Activated B cell treated with CpG ODN at 0.5 μM for 24 hours (primary cell): ENCODE measurements around the gene ABHD13. TPM values are rescaled to one million over a fixed set of nuclear protein-coding genes. Genes with fewer than 3 reads are reported as not detected.

Source experiments
- ATAC-seq: fragments of 200-7000 bp; cut with Tn5 transposase; one replicate; pipeline ENCODE4 v1.10.0; 2021; ENCODE audit warnings: low read depth, mild to moderate bottlenecking, moderate library complexity
- CTCF ChIA-PET: fragments of 350-600 bp; sonication (Branson Sonifier 250); formaldehyde crosslinking; loops from one replicate; lab custom pipeline; 2021; ENCODE audit warnings: antibody characterized with exemption; lab: Charles Lee
- POLR2A ChIA-PET: fragments of 350-600 bp; sonication (Branson Sonifier 250); formaldehyde crosslinking; loops from one replicate; lab custom pipeline; 2021; ENCODE audit warnings: antibody characterized with exemption; lab: Charles Lee
- DNase-seq: peaks from one replicate; pipeline ENCODE4 v3.0.0; 2022
- H3K27ac Mint-ChIP-seq: one replicate; pipeline ENCODE4 v1.8.0; 2020; ENCODE audit warnings: mixed read lengths
- H3K27me3 Mint-ChIP-seq: one replicate; pipeline ENCODE4 v1.8.0; 2021; ENCODE audit warnings: mixed read lengths
- H3K36me3 Mint-ChIP-seq: one replicate; pipeline ENCODE4 v1.8.0; 2021; ENCODE audit warnings: low read depth, mixed read lengths
- H3K4me1 Mint-ChIP-seq: one replicate; pipeline ENCODE4 v1.8.0; 2021; ENCODE audit warnings: mixed read lengths
- H3K4me3 Mint-ChIP-seq: one replicate; pipeline ENCODE4 v1.8.0; 2020; ENCODE audit warnings: mild to moderate bottlenecking, mixed read lengths
- H3K9me3 Mint-ChIP-seq: one replicate; pipeline ENCODE4 v1.8.0; 2020; ENCODE audit warnings: mixed read lengths
- CTCF ChIP-seq: fragments of 200-600 bp; IDR thresholded peaks from one replicate; pipeline ENCODE4 v1.8.0; 2022; ENCODE audit warnings: antibody characterized with exemption, mild to moderate bottlenecking
- intact Hi-C: fragments of 100-400 bp; cut with micrococcal nuclease; formaldehyde crosslinking; loops from one replicate; pipeline ENCODE4 v1.15.1; 2024
- total RNA-seq: library from RNA; stranded (reverse); gene quantifications from 2 replicates; pipeline ENCODE4 v1.2.3, GENCODE V29; 2022

The ABHD13 gene
- total RNA-seq, 1 donor from 2014 or later, result 10.9 TPM

- DNase-seq, result no peak
- no peaks in the 10 kb centered on the region for H3K27me3 Mint-ChIP-seq
- ChIA-PET CTCF (interaction anchor here (2.0 kb wide), 1 partner anchor 27 kb away, joined by 5 read pairs; no protein-coding TSS in a partner anchor), POLR2A (no interaction called here)
- peaks cover 29% of the 10 kb centered on the region for H3K4me1 Mint-ChIP-seq
- no peaks in the 10 kb centered on the region for H3K9me3 Mint-ChIP-seq
- no peaks in the 10 kb centered on the region for H3K36me3 Mint-ChIP-seq
- ATAC-seq, result no peak
- H3K27ac Mint-ChIP-seq, result no peak overlapping the region
- intact Hi-C loops, result no loop called here
- TF ChIP-seq CTCF, result no peak
- no peak overlapping the region for H3K4me3 Mint-ChIP-seq
These were observed 35.5 kb upstream of the ABHD13 start for GRCh38 chr13:108182652-108183051.

- peak overlapping the region; percentile 24 for H3K4me3 Mint-ChIP-seq
- H3K36me3 Mint-ChIP-seq, result no peaks in the 10 kb centered on the region
- DNase-seq (no peak), ATAC-seq (peak; percentile 71)
- H3K27ac Mint-ChIP-seq, result peak overlapping the region; percentile 88
- peaks cover 4% of the 10 kb centered on the region for H3K9me3 Mint-ChIP-seq
- intact Hi-C loops, result loop anchor here (1.0 kb wide), 1 partner anchor 28 kb away; no protein-coding TSS in a partner anchor
- no peak for TF ChIP-seq CTCF
- POLR2A ChIA-PET, result no interaction called here
- CTCF ChIA-PET, result no interaction called here
- H3K27me3 Mint-ChIP-seq, result peaks cover 2% of the 10 kb centered on the region
- peaks cover 29% of the 10 kb centered on the region for H3K4me1 Mint-ChIP-seq
These were observed 33.0 kb upstream of the ABHD13 start for GRCh38 chr13:108185223-108185622.

GRCh38 chr13:108188260-108188659, 29.9 kb upstream of the ABHD13 start:
- DNase-seq, result no peak
- no peak overlapping the region for H3K4me3 Mint-ChIP-seq
- peaks cover 2% of the 10 kb centered on the region for H3K27me3 Mint-ChIP-seq
- ChIA-PET CTCF (no interaction called here), POLR2A (no interaction called here)
- peaks cover 27% of the 10 kb centered on the region for H3K4me1 Mint-ChIP-seq
- intact Hi-C loops, result no loop called here
- H3K27ac Mint-ChIP-seq, result no peak overlapping the region
- no peak for TF ChIP-seq CTCF
- ATAC-seq, result no peak
- H3K36me3 Mint-ChIP-seq, result no peaks in the 10 kb centered on the region
- peaks cover 9% of the 10 kb centered on the region for H3K9me3 Mint-ChIP-seq

GRCh38 chr13:108190897-108191296, 27.3 kb upstream of the ABHD13 start:
- H3K27me3 Mint-ChIP-seq, result peaks cover 2% of the 10 kb centered on the region
- H3K27ac Mint-ChIP-seq, result no peak overlapping the region
- H3K9me3 Mint-ChIP-seq, result peaks cover 19% of the 10 kb centered on the region
- ChIA-PET CTCF (no interaction called here), POLR2A (no interaction called here)
- H3K4me3 Mint-ChIP-seq, result no peak overlapping the region
- TF ChIP-seq CTCF, result no peak
- DNase-seq (no peak), ATAC-seq (no peak)
- H3K36me3 Mint-ChIP-seq, result peaks cover 3% of the 10 kb centered on the region
- peaks cover 7% of the 10 kb centered on the region for H3K4me1 Mint-ChIP-seq
- intact Hi-C loops, result no loop called here

- no peak for ATAC-seq
- ChIA-PET CTCF (interaction anchor here (1.1 kb wide), 1 partner anchor 38 kb away, joined by 3 read pairs; no protein-coding TSS in a partner anchor), POLR2A (no interaction called here)
- peaks cover 3% of the 10 kb centered on the region for H3K36me3 Mint-ChIP-seq
- H3K4me3 Mint-ChIP-seq, result no peak overlapping the region
- H3K4me1 Mint-ChIP-seq, result no peaks in the 10 kb centered on the region
- intact Hi-C loops, result no loop called here
- no peak for TF ChIP-seq CTCF
- peaks cover 25% of the 10 kb centered on the region for H3K9me3 Mint-ChIP-seq
- no peak for DNase-seq
- H3K27ac Mint-ChIP-seq, result no peak overlapping the region
- H3K27me3 Mint-ChIP-seq, result peaks cover 3% of the 10 kb centered on the region
These were observed 24.4 kb upstream of the ABHD13 start for GRCh38 chr13:108193806-108194205.
